Stimulated activated CD4-positive, alpha-beta T cell treated with anti-CD3 and anti-CD28 coated beads, Interleukin-12 subunit alpha, Interleukin-12 subunit beta, amount 100 ng/mL, for 4 hours (primary cell): Measurements from ENCODE around the gene CDK17.

ENCODE experiments used
- DNase-seq: peaks from one replicate; pipeline ENCODE4 v3.0.0-alpha.2; 2020

Gene CDK17

GRCh38 chr12:96311191-96311590 lies 89.0 kb downstream of the CDK17 start:
- no peak for DNase-seq

DNA sequence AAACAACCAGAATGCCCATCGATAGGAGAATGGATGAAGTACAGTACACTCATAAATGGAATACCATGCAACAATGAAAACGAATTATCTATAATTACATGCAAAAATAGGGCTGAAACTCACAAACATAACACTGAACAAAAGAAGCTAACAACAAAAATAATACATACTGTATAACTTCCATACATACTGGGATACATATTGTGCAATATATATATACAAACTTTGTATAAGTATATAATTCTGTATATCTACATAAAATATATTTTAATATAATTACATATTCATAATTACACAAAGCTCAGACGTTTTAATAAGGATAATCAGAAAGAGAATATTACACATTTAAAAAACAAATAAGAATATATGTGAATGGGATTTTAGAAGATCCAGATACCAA lies 90.2 kb downstream of the CDK17 start:
- DNase-seq = no peak

GRCh38 chr12:96308881-96309280 lies 91.4 kb downstream of the CDK17 start:
- no peak for DNase-seq

DNA sequence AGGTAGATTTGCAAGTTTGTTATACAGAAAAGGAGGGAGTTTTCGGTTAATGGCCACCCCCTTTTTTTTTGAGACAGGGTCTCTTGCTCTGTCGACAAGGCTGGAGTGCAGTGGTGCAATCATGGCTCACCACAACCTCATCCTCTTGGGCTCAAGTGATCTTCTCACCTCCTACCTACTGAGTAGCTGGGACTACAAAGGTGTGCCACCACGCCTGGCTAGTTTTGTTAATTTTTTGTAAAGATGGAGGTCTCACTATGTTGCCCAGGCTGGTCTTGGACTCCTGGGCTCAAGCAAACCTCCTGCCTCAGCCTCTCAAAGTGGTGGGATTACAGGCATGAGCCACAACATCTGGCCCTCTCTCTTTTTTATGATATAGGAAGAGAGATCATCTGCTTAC lies 94.6 kb downstream of the CDK17 start:
- no peak for DNase-seq

GRCh38 chr12:96303653-96304052 lies 96.6 kb downstream of the CDK17 start:
- no peak for DNase-seq

GRCh38 chr12:96302687-96303310 lies 97.4 kb downstream of the CDK17 start:
- DNase-seq = no peak

DNA sequence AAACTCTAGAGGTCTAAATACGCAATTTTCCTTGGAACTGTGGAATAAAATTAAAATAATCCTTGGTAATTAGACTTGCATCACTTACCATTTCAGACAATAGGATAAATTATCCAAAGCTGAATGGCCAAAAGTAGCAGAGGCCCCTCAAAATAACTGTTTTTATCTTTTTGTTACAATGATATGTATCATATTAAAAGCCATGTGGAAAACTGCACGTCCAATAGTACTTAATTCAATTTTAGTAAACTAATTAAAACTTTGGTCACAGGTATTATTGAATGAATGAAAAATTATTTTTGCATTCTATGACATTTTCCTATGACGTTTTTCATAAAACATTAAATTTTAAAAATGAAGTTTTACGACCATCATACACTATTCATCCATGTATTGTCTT lies 98.5 kb downstream of the CDK17 start:
- DNase-seq = no peak

DNA sequence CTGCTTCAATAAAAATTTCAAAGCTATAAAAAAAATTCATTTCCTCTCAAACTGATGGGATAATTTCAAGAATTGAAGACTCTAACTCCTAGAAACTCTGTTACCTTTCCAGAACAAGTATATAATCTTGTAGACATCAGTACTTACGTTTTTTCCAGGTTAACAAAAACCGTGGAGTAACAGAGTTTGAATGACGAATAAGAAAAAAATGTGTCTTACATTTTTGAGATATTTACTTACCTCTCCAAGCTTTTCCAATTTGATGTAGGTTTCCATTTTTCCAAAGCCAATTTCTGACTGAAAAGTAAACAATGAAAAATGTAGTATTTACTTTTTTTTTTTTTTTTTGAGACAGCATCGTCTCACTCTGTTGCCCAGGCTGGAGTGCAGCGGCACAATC lies 100.2 kb downstream of the CDK17 start:
- DNase-seq = no peak

DNA sequence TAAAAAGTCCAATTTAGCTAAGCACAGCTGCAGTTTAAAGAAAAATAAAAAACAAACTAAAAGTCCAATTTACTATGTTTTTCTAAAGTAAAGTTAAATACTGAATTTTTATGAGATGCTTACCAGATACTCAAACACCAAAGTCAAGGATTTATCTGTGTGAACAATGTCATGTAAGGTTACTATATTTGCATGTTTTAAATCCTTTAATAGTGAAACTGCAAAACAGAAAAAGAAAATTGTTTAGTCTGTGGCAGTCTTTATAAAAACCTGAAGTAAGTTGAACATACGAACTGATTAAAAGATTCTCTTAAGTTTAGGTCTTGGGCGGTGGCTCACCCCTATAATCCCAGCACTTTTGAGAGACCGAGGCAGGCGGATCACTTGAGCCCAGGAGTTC lies 102.7 kb downstream of the CDK17 start:
- no peak for DNase-seq

DNA sequence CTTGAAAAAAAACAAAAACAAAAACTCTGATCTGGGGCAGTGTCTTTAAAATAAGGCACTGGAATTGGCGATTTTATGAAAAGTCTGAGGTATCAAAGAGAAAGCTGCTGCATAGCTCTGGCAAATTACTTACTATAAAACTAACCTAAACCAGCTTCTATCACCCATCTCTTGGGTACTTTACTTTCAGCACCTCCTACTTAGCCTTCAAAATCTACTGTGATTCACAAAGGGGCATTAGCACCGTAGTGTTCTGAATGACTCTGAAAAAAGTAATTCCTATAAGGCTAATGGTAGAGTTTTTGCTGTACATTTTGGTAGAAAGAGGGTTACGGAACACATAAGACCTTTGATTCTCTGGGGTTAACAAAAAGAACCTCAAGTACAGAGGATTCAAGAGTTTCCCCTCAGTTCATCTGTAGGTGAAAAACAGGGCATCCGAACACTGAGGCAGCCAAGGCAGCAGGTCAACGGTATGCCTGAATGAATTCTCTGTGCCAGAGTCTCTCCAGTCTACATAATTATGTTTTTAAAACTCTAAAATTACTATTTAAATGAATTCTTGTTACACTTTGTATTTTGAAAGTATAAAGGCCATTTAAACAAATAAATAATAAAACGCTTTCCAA lies 104.6 kb downstream of the CDK17 start:
- no peak for DNase-seq

GRCh38 chr12:96294831-96295230 lies 105.4 kb downstream of the CDK17 start:
- no peak for DNase-seq

DNA sequence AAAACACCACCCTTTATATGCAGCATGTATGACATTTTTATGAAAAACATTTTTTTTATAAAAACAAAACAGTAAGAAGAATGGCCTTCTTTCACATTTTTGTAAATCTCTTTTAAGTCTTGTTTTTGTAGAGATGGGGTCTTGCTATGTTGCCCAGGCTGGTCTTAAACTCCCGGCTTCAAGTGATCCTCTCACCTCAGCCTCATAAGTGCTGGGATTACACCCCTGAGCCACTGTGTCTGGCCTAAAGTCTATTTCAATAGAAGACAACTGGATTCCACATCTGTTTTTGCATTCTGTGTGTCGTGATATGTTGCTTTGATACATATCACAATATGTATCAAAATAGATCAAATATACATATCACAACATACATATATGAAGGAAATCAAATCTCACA lies 107.1 kb downstream of the CDK17 start:
- no peak for DNase-seq

DNA sequence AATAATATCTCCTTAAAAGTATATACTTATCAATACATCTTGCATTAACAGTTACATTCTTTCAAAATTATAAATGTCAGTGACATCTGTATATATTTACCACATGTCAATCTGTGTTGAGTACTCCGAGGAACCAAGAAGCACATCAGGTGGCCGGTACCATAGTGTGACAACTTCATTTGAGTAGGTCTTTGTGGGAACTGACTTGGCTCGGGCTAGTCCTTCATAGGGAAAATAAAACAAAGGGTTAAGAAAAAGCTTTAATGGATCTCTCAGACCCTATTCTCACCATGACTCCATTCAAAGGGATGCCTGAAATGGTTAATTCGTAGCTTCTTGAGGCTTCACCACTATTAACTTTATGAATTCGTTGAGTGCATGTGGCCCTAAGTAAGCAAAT lies 111.2 kb downstream of the CDK17 start:
- no peak for DNase-seq

DNA sequence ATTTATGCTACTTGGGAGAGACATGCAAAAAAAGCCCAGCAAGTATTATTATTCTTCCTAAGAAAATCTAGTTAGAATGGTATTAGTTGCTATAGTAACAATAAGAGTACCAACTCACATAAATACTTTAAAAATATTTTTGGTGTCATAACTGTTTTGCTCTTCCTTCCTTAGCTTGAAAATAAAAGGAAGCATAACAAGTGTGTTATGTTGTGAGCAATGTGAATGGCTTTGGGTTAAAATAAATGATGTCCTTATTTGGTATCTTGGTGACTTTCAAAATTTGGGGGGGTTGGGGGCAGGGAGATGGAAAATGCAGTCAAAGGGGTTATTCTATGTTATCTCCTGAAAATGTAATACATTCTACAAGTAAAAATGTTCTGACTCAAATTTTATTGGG lies 115.1 kb downstream of the CDK17 start:
- no peak for DNase-seq

GRCh38 chr12:96274331-96274730 lies 125.9 kb downstream of the CDK17 start:
- DNase-seq = no peak

GRCh38 chr12:96271469-96272199 lies 128.6 kb downstream of the CDK17 start:
- DNase-seq = no peak

GRCh38 chr12:96266238-96266637 lies 134.0 kb downstream of the CDK17 start:
- no peak for DNase-seq

DNA sequence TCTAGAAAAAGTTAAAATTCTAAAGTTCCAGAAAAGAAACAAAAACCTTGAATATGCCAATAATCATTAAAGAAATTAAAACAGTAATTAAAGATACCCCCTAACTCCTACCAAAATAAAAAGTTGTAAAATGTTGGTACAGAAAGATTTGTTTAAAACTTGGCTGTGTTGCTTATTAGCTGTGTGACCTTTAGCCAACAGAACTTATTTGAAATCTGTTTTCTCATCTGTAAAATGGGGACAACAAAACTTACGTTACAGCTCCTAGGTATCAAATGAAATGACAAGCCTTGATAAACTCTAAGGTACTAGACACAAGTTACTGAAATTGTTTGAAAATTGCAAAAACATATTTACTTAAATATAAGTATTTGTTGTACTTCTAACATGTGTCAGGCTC lies 134.4 kb downstream of the CDK17 start:
- no peak for DNase-seq

- no peak for DNase-seq
Observed at GRCh38 chr12:96265400-96265799, 134.8 kb downstream of the CDK17 start.

DNA sequence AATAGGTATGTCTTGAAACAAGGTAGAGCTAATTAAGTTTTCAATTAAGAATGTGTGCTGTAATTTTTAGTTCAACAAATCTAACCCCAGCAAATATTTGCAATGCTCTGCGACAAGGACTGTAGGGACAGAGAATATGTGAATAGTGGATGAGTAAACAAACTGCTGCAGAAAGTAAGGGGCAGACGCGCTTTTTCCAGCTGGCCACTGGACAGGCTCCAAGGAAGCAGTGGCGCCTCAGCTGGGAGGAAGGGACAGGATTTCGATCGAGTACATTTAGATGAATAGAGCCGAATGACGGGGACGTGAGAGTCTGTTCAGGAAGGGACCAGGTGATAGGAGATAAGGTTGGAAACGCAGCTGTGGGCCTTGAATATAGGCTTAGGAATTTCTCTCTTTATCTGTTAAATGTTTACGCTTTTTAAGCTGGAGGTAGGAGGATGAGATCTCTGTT lies 136.8 kb downstream of the CDK17 start:
- no peak for DNase-seq

- DNase-seq = no peak
Observed at GRCh38 chr12:96261557-96261956, 138.7 kb downstream of the CDK17 start.

- DNase-seq = no peak
Observed at GRCh38 chr12:96260644-96261043, 139.6 kb downstream of the CDK17 start.

GRCh38 chr12:96260231-96260630 lies 140.0 kb downstream of the CDK17 start:
- DNase-seq = no peak
